Mononuclear cell (primary cell): ENCODE measurements around the gene TMIGD1. TPM values are rescaled to one million over a fixed set of nuclear protein-coding genes. Genes with fewer than 3 reads are reported as not detected.
A peak's percentile ranks its signal among the peaks of the same experiment; 100 is the strongest.

ENCODE experiments used
- H3K27me3 ChIP-seq: 2 replicates; pipeline ENCODE4 v1.6.0; 2011; ENCODE audit warnings: low read length, control low read depth; ENCODE audit not compliant: insufficient read depth
- H3K4me1 ChIP-seq: 2 replicates; pipeline ENCODE4 v1.5.1; 2011; ENCODE audit warnings: mild to moderate bottlenecking, low read length, control low read depth; ENCODE audit not compliant: insufficient read depth
- H3K4me3 ChIP-seq: 2 replicates; pipeline ENCODE4 v1.5.1; 2011; ENCODE audit warnings: mild to moderate bottlenecking, low read length, moderate library complexity
- H3K9me3 ChIP-seq: 2 replicates; pipeline ENCODE4 v1.5.1; 2011; ENCODE audit warnings: low read depth, mild to moderate bottlenecking, control low read depth, low read length
- total RNA-seq: library from RNA; depleted of rRNA; stranded (reverse); fragments of >200 nt; gene quantifications from one replicate; pipeline ENCODE4 v1.2.3, GENCODE V29; 2012

TMIGD1 gene
- total RNA-seq, 1 donor, result not detected

- Histone ChIP-seq H3K27me3 (peaks cover 4% of the 10 kb centered on the region), H3K4me3 (no peak overlapping the region), H3K9me3 (no peaks in the 10 kb centered on the region), H3K4me1 (peaks cover 13% of the 10 kb centered on the region)
These were observed 37.3 kb downstream of the TMIGD1 start for GRCh38 chr17:30296499-30297080.

GRCh38 chr17:30292286-30292858 lies 41.5 kb downstream of the TMIGD1 start:
- peaks cover 15% of the 10 kb centered on the region for H3K4me1 ChIP-seq
- peak overlapping the region; percentile 82 for H3K4me3 ChIP-seq
- H3K27me3 ChIP-seq, result peaks cover 4% of the 10 kb centered on the region
- no peaks in the 10 kb centered on the region for H3K9me3 ChIP-seq

- Histone ChIP-seq H3K9me3 (no peaks in the 10 kb centered on the region), H3K27me3 (peaks cover 4% of the 10 kb centered on the region), H3K4me1 (peaks cover 15% of the 10 kb centered on the region), H3K4me3 (peak within 1 kb of the TSS; percentile 82)
These were observed 42.1 kb downstream of the TMIGD1 start, which contains the start of gene BLMH for GRCh38 chr17:30291543-30292285. Gene BLMH, minus strand, starts transcription at chr17:30291944. Its CDS starts 125 bp downstream, at chr17:30291819.

GRCh38 chr17:30290696-30291542 lies 42.9 kb downstream of the TMIGD1 start:
- H3K9me3 ChIP-seq, result no peaks in the 10 kb centered on the region
- H3K27me3 ChIP-seq, result peaks cover 4% of the 10 kb centered on the region
- peak overlapping the region; percentile 82 for H3K4me3 ChIP-seq
- peaks cover 15% of the 10 kb centered on the region for H3K4me1 ChIP-seq

GRCh38 chr17:30290077-30290476 lies 43.8 kb downstream of the TMIGD1 start:
- Histone ChIP-seq H3K4me1 (peaks cover 15% of the 10 kb centered on the region), H3K4me3 (no peak overlapping the region), H3K27me3 (peaks cover 4% of the 10 kb centered on the region), H3K9me3 (no peaks in the 10 kb centered on the region)

GRCh38 chr17:30279156-30279555 lies 54.7 kb downstream of the TMIGD1 start:
- H3K4me1 ChIP-seq, result no peaks in the 10 kb centered on the region
- H3K9me3 ChIP-seq, result no peaks in the 10 kb centered on the region
- H3K27me3 ChIP-seq, result no peaks in the 10 kb centered on the region
- no peak overlapping the region for H3K4me3 ChIP-seq

GRCh38 chr17:30278032-30278431 lies 55.8 kb downstream of the TMIGD1 start:
- Histone ChIP-seq H3K4me3 (no peak overlapping the region), H3K9me3 (no peaks in the 10 kb centered on the region), H3K4me1 (no peaks in the 10 kb centered on the region), H3K27me3 (no peaks in the 10 kb centered on the region)

- no peaks in the 10 kb centered on the region for H3K27me3 ChIP-seq
- no peaks in the 10 kb centered on the region for H3K4me1 ChIP-seq
- H3K4me3 ChIP-seq, result no peak overlapping the region
- H3K9me3 ChIP-seq, result no peaks in the 10 kb centered on the region
These were observed 57.9 kb downstream of the TMIGD1 start for GRCh38 chr17:30275911-30276310.

- Histone ChIP-seq H3K27me3 (no peaks in the 10 kb centered on the region), H3K4me1 (no peaks in the 10 kb centered on the region), H3K4me3 (no peak overlapping the region), H3K9me3 (no peaks in the 10 kb centered on the region)
These were observed 59.0 kb downstream of the TMIGD1 start for GRCh38 chr17:30274887-30275286.

- H3K4me1 ChIP-seq, result no peaks in the 10 kb centered on the region
- no peaks in the 10 kb centered on the region for H3K9me3 ChIP-seq
- no peaks in the 10 kb centered on the region for H3K27me3 ChIP-seq
- no peak overlapping the region for H3K4me3 ChIP-seq
These were observed 60.5 kb downstream of the TMIGD1 start for GRCh38 chr17:30273373-30273772.

GRCh38 chr17:30271102-30271501 lies 62.8 kb downstream of the TMIGD1 start:
- no peaks in the 10 kb centered on the region for H3K9me3 ChIP-seq
- H3K27me3 ChIP-seq, result no peaks in the 10 kb centered on the region
- H3K4me3 ChIP-seq, result no peak overlapping the region
- H3K4me1 ChIP-seq, result no peaks in the 10 kb centered on the region

- no peaks in the 10 kb centered on the region for H3K9me3 ChIP-seq
- H3K4me1 ChIP-seq, result no peaks in the 10 kb centered on the region
- H3K27me3 ChIP-seq, result no peaks in the 10 kb centered on the region
- H3K4me3 ChIP-seq, result no peak overlapping the region
These were observed 66.2 kb downstream of the TMIGD1 start for GRCh38 chr17:30267625-30268024.
